ENCODE measurements around the gene NLRC5. TPM values are rescaled to one million over a fixed set of nuclear protein-coding genes. Genes with fewer than 3 reads are reported as not detected.

NLRC5 gene
- total RNA-seq, 4 donors from 2014 or later = 11.1 to 39.7 (median 16.3) TPM

GRCh38 chr16:57130950-57131321 lies 141.6 kb downstream of the NLRC5 start:
- Histone ChIP-seq H3K36me3 (peaks cover 0 to 43% of the 10 kb centered on the region in 2 donors), H3K9me3 (no peaks in the 10 kb centered on the region), H3K4me1 (no peaks in the 10 kb centered on the region), H3K4me3 (no peak overlapping the region), H3K27ac (peak overlapping the region in 3 of 4 donors; percentile 12 to 38 (median 37)), H3K27me3 (no peaks in the 10 kb centered on the region)
- TF ChIP-seq POLR2AphosphoS5 (IDR thresholded peaks at IDR 0.05) (no peak), POLR2A (IDR thresholded peaks at IDR 0.05) (no peak), EP300 (IDR thresholded peaks at IDR 0.05) (no peak)
- TF ChIP-seq, protein P1, sequence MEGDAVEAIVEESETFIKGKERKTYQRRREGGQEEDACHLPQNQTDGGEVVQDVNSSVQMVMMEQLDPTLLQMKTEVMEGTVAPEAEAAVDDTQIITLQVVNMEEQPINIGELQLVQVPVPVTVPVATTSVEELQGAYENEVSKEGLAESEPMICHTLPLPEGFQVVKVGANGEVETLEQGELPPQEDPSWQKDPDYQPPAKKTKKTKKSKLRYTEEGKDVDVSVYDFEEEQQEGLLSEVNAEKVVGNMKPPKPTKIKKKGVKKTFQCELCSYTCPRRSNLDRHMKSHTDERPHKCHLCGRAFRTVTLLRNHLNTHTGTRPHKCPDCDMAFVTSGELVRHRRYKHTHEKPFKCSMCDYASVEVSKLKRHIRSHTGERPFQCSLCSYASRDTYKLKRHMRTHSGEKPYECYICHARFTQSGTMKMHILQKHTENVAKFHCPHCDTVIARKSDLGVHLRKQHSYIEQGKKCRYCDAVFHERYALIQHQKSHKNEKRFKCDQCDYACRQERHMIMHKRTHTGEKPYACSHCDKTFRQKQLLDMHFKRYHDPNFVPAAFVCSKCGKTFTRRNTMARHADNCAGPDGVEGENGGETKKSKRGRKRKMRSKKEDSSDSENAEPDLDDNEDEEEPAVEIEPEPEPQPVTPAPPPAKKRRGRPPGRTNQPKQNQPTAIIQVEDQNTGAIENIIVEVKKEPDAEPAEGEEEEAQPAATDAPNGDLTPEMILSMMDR (IDR thresholded peaks at IDR 0.05) = no peak
- 84 to 100% methylated on average over 3 to 6 of the region's 6 CpGs for WGBS, 2 donors (ENCODE audit: low coverage in 1 of 2)
- ATAC-seq = no peak

DNA sequence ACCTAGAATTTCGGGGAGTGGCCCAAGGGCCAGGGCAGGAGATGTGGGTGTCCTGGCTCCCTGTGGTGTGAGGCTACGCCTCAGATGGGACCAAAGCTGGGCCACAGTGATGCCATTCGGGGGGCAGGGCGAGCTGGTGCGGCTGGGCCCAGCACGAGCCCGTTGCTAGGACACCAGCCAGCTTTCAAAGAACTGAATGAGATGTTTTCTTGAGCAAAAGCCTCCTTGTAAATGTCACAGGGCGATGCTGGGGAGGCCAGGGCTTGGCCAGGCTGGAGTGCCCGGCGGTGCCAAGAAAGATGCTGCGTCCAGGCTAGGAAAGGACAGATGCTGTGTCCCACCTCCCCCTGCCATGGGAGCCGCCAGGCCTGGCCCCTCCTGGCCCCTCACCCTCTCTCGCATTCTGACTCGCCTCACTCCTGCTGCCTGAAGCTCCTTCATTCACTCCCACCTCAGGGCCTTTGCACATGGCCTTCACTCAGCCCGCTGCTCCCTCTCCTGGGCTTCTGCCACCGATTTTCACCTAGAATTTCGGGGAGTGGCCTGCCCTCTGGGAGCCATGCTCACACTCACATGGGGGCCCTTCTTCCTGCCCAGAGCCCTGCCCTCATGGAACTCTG lies 142.1 kb downstream of the NLRC5 start:
- H3K4me3 ChIP-seq = no peak overlapping the region
- H3K9me3 ChIP-seq = no peaks in the 10 kb centered on the region
- no peaks in the 10 kb centered on the region for H3K4me1 ChIP-seq
- no peak for ATAC-seq
- peak overlapping the region in 2 of 4 donors; percentile 12 to 38 for H3K27ac ChIP-seq
- TF ChIP-seq POLR2A (IDR thresholded peaks at IDR 0.05) (no peak), POLR2AphosphoS5 (IDR thresholded peaks at IDR 0.05) (no peak), EP300 (IDR thresholded peaks at IDR 0.05) (no peak)
- TF ChIP-seq, protein P1 (IDR thresholded peaks at IDR 0.05) = no peak
- H3K27me3 ChIP-seq = no peaks in the 10 kb centered on the region
- H3K36me3 ChIP-seq = peaks cover 0 to 37% of the 10 kb centered on the region in 2 donors
- 60 to 82% methylated on average over 5 of the region's 17 CpGs for WGBS, 2 donors (ENCODE audit: low coverage in 1 of 2)

DNA sequence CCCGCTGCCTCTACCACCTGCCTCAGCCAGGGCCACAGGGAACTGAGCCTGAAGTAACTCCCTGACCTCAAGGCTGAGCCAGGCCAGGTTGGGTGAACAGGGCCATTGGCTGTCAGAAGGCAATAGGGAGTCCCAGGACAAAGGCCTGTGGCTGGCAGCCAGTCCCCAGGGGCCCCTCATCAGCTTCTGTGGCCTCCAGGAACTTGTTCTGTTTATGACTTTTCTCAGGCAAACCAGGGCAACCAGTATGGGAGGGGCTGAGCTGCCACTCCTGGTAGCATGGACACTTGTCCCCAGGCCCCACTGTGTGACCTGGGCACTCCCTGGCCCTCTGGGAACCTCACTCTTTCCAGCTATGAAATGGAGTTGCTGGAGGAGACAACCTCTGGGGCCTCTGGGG lies 143.1 kb downstream of the NLRC5 start:
- WGBS, 2 donors (ENCODE audit: low coverage in 1 of 2) = 100% methylated on average over 1 of the region's 1 CpG; no CpG with 5 or more reads in 1 of the 2 donors
- TF ChIP-seq EP300 (IDR thresholded peaks at IDR 0.05) = no peak
- TF ChIP-seq POLR2AphosphoS5 (IDR thresholded peaks at IDR 0.05) = no peak
- TF ChIP-seq, protein P1 (IDR thresholded peaks at IDR 0.05) = no peak
- no peak for TF ChIP-seq POLR2A (IDR thresholded peaks at IDR 0.05)
- peaks cover 0 to 36% of the 10 kb centered on the region in 2 donors for H3K36me3 ChIP-seq
- H3K9me3 ChIP-seq = no peaks in the 10 kb centered on the region
- no peaks in the 10 kb centered on the region for H3K4me1 ChIP-seq
- no peaks in the 10 kb centered on the region for H3K27me3 ChIP-seq
- H3K4me3 ChIP-seq = no peak overlapping the region
- no peak overlapping the region for H3K27ac ChIP-seq
- no peak for ATAC-seq

GRCh38 chr16:57133031-57133430 lies 143.7 kb downstream of the NLRC5 start:
- H3K4me3 ChIP-seq = no peak overlapping the region
- WGBS, 2 donors (ENCODE audit: low coverage in 1 of 2) = 0 to 67% methylated on average over 1 to 3 of the region's 4 CpGs
- no peak overlapping the region for H3K27ac ChIP-seq
- no peaks in the 10 kb centered on the region for H3K4me1 ChIP-seq
- no peaks in the 10 kb centered on the region for H3K27me3 ChIP-seq
- TF ChIP-seq, protein P1 (IDR thresholded peaks at IDR 0.05) = no peak
- no peak for TF ChIP-seq EP300 (IDR thresholded peaks at IDR 0.05)
- TF ChIP-seq POLR2AphosphoS5 (IDR thresholded peaks at IDR 0.05) = no peak
- no peak for TF ChIP-seq POLR2A (IDR thresholded peaks at IDR 0.05)
- peaks cover 0 to 36% of the 10 kb centered on the region in 2 donors for H3K36me3 ChIP-seq
- ATAC-seq = no peak
- H3K9me3 ChIP-seq = no peaks in the 10 kb centered on the region

Other genes with a start within 250 kb of the NLRC5 start
- gene SLC12A3, start 124.3 kb upstream of the NLRC5 start, total RNA-seq = not detected
- 10 to 100 TPM; 41.2 to 87.5 (median 79.1) TPM for gene HERPUD1, start 57.4 kb upstream of the NLRC5 start, total RNA-seq
- gene CETP, start 27.6 kb upstream of the NLRC5 start, total RNA-seq = 1 to 10 TPM in 1 of 4 donors, not detected in 3; 1.6 TPM
- 10 to 100 TPM; 18.0 to 38.7 (median 27.8) TPM for gene CPNE2, start 103.0 kb downstream of the NLRC5 start, total RNA-seq
- gene PSME3IP1, start 196.5 kb downstream of the NLRC5 start, total RNA-seq = 10 to 100 TPM; 54.9 to 80.7 (median 68.1) TPM
- 10 to 100 TPM; 28.2 to 31.8 (median 29.5) TPM for gene RSPRY1, start 196.8 kb downstream of the NLRC5 start, total RNA-seq